ENCODE measurements around the gene CLEC2D.

- no peak for TF ChIP-seq POLR2A (IDR thresholded peaks at IDR 0.05; ENCODE audit: low read length)
- TF ChIP-seq GATA1 (IDR thresholded peaks at IDR 0.05; ENCODE audit: low read depth, low read length): no peak
Measured at GRCh38 chr12:9687228-9687627, 17.7 kb downstream of the CLEC2D start.

Measured in erythroblast (primary cell).